HG03432 (cell line): Measurements from ENCODE around the gene PSMD13.
"Not testable (repeated sequence)": the region's sequence is repeated elsewhere in the genome, so short reads cannot be mapped to it uniquely, and the experiment has no call there.

ENCODE experiments used
- ATAC-seq: cut with Tn5 transposase; IDR thresholded peaks from one replicate; pipeline ENCODE4 v1.9.1; 2021; ENCODE audit warnings: mild to moderate bottlenecking, moderate library complexity; ENCODE audit not compliant: unreplicated experiment

Gene PSMD13

GRCh38 chr11:236774-237767 is at the start of gene PSMD13:
Gene PSMD13, plus strand, starts transcription at chr11:236976. Its CDS starts 74 bp downstream, at chr11:237050.
- ATAC-seq, result peak; percentile 88

DNA sequence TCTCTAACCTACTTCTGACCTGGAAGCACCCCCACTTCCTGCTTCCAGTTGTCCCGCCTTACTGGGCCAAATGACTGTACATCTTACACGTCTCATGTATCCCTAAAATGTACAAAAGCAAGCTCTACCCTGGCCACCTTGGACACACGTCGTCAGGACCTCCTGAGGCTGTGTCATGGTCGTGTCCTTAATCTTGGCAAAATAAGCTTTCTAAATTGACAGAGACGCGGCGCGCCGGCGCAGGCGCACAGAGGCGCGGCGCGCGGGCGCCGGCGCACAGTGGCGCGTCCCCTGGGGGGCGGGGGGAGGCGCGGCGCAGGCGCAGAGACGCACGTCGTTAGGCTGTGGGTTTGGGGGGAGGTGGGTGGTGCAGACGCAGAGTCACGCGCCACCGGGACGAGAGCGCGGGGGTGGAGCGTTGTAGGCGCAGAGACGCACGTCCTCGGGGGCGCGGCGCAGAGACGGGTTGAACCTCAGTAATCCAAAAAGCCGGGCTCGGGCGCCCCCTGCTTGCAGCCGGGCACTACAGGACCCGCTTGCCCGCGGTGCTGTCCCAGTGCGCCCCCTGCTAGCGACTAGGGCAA is 47.5 kb upstream of the PSMD13 start:
- ATAC-seq, result peak; percentile 34

- peak; percentile 78 for ATAC-seq
Measured at GRCh38 chr11:189843-190311, 46.9 kb upstream of the PSMD13 start.

- ATAC-seq, result not testable (repeated sequence)
Measured at GRCh38 chr11:190546-190945, 46.2 kb upstream of the PSMD13 start.

DNA sequence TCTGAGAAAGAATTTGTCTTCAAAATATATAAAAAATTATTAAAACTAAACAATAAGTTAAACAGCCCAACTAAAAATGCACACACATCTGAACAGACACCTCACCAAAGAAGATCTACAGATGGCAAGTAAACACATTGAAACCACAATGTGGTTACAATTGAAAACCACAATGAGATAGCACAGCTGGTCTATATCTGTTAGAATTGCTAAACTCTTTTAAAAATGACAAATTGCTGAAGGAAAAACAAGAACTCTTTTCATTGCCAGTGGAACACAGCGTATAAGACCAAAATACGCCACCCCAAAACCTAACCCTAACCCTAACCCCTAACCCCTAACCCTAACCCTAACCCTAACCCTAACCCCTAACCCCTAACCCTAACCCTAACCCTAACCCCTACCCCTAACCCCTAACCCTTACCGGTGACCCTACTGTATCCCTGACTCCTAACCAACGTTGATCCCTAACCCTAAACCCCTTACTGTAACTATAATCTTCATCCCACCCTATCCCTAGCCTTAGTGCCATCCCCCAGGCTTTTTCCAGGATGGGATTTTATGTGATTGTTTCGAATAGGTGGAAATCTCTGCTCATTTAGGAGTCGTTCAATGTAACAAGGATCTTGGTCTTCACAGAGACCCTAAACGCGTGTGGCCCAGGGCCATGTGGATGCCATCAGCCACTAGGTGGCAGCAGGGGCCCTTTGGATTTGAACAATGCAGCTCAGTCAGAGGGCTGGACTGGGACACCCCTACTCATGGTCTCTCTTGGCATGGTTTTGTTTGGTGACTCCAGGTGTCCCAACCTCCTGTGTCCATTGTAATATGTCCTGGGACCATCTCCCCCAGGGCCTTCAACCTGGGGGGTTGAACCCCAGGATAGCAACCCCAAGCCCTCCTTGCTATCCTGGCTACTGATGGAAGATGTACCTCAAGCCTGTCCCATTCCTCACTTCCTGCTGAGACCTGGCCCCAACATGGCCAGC is 45.0 kb upstream of the PSMD13 start:
- not testable (repeated sequence) for ATAC-seq

- ATAC-seq, result not testable (repeated sequence)
Measured at GRCh38 chr11:192674-193128, 44.1 kb upstream of the PSMD13 start, which contains the start of gene SCGB1C1. Gene SCGB1C1, plus strand, starts transcription at chr11:193078. Its CDS starts 22 bp downstream, at chr11:193100.

DNA sequence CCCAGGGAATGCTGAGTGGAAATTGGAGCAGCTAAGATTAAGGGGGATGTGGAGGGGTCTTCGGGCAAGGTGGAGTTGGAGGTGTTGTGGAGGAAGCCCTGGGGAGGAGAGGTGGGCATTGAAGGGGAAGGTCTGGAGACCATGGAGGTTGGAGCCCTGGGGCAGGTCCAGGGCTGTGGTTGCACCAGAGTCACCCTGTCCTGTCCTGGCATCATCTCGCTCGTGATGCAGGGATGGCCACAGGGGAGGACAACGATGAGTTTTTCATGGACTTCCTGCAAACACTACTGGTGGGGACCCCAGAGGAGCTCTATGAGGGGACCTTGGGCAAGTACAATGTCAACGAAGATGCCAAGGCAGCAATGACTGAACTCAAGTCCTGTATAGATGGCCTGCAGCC is 43.3 kb upstream of the PSMD13 start:
- ATAC-seq, result not testable (repeated sequence)

GRCh38 chr11:196786-197731 is 39.7 kb upstream of the PSMD13 start:
- no peak for ATAC-seq

- ATAC-seq, result no peak
Measured at GRCh38 chr11:197741-198235, 39.0 kb upstream of the PSMD13 start.

DNA sequence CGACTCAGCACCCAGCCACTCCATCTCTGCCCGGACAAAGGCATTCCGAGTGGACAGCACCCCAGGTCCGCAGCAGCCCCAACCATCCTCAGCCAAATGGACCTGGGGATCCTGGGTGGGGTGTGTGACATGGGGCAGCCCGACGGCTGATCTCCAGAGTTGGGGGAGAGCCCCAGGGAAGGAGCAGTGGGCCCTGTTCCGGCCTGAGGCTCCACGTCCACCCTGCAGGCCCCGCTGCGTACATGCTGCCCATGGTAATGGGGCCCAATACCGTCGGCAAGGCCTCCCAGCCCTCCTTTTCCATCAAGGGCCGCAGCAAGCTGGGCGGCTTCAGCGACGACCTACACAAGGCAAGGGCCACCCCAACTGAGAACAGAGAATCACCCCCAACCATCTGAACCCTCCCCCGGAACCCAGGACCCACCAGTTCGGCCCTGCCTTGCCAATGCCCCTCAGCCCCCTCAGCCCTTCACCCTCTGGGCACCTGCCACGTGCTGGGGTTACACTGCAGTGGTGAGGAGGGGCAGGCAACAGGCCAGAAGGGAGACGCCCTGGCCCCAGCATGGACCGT is 38.5 kb upstream of the PSMD13 start:
- no peak for ATAC-seq

DNA sequence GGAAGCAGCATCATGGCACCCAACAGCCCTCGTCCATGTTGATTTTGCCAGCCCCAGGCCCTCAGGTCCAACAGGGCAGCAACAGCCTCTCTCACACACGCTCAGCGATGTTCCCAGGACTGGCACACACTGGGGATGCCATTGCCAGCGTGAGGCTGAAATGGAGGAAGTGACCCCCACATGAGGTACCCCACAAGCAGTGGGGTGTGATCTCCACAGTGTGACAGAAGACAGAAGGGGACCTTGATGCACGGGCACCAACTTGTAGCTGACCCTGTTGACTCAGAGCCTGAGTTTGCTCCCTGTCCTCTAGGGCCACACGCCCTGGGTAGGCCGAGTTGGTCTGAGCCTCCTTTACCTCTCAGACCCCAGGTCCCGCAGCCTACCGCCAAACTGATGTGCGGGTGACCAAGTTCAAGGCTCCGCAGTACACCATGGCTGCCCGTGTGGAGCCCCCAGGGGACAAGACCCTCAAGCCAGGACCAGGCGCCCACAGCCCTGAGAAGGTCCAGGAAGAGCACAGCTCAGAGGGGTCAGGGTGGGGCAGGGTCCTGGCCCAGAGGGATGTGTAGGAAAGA is 37.7 kb upstream of the PSMD13 start:
- no peak for ATAC-seq

DNA sequence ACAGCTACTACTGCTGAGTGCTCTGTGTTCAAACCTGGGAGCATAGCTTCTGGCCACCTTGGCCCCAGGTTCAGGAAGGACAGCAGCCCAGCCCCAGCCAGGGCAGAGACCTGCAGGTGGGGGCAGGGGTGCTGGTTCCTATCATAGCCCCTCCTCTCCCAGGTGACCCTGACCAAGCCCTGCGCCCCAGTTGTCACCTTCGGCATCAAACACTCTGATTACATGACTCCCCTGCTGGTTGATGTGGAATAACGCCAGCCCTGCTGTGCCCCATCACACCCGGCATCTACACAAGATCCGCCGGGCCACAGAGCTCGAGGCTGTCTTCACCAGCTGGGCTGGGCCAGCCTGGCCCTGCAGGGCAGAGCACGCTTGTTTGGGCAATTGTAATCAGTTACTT is 37.0 kb upstream of the PSMD13 start:
- ATAC-seq, result no peak

GRCh38 chr11:200224-201003 is 36.4 kb upstream of the PSMD13 start:
- ATAC-seq, result no peak

DNA sequence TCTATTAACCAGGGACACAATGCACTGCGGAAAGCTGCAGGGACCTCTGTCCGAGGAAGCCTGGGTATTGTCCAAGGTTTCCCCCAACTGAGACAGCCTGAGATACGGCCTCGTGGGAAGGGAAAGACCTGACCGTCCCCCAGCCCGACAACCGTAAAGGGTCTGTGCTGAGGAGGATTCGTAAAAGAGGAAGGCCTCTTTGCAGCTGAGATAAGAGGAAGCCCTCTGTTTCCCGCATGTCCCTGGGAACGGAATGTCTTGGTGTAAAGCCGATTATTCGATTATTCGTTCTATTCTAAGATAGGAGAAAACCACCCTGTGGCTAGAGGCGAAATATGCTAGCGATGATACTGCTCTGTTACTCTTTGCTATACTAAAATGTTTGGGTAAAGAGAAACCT is 34.8 kb upstream of the PSMD13 start:
- ATAC-seq, result no peak

DNA sequence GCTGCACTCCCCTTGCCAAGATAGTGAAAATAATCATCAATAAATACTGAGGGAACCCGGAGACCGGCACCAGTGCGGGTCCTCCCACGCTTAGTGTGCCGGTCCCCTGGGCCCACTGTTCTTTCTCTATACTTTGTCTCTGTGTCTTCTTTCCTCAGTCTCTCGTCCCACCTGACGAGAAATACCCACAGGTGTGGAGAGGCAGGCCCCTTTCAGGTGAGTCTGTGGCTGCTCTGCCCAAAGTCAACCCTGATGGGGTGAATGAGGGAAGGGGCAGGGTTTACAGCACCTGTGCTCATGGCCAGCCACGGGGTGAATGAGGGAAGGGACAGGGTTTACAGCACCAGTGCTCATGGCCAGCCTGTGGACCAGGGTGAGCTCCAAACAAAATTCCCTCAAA is 34.3 kb upstream of the PSMD13 start:
- no peak for ATAC-seq

GRCh38 chr11:203056-203944 is 33.5 kb upstream of the PSMD13 start:
- no peak for ATAC-seq
